Cardiac fibroblast (primary cell): Measurements from ENCODE around the gene THOP1.
A peak's percentile ranks its signal among the peaks of the same experiment; 100 is the strongest.

Experiments used
- DNase-seq, 2 donors: peaks; one replicate each; pipeline versions ENCODE4 v3.0.0 to v3.0.0-alpha.2; 2010; ENCODE audit warnings: low read depth in 2 of 2
- H3K4me3 ChIP-seq, 2 donors: replicated peaks in 1 of 2; 1 replicate in 1 of 2; 2 replicates in 1 of 2; pipeline ENCODE4 v1.5.1; 2011; ENCODE audit warnings: low read depth in 2 of 2, low read length in 2 of 2, mild to moderate bottlenecking in 2 of 2, moderate library complexity in 1 of 2
- TF ChIP-seq, protein P1 (sequence below): IDR thresholded peaks from one replicate; pipeline ENCODE4 v1.5.1; 2011; ENCODE audit warnings: low read depth, mild to moderate bottlenecking, low read length, inconsistent platforms

The THOP1 gene

DNA sequence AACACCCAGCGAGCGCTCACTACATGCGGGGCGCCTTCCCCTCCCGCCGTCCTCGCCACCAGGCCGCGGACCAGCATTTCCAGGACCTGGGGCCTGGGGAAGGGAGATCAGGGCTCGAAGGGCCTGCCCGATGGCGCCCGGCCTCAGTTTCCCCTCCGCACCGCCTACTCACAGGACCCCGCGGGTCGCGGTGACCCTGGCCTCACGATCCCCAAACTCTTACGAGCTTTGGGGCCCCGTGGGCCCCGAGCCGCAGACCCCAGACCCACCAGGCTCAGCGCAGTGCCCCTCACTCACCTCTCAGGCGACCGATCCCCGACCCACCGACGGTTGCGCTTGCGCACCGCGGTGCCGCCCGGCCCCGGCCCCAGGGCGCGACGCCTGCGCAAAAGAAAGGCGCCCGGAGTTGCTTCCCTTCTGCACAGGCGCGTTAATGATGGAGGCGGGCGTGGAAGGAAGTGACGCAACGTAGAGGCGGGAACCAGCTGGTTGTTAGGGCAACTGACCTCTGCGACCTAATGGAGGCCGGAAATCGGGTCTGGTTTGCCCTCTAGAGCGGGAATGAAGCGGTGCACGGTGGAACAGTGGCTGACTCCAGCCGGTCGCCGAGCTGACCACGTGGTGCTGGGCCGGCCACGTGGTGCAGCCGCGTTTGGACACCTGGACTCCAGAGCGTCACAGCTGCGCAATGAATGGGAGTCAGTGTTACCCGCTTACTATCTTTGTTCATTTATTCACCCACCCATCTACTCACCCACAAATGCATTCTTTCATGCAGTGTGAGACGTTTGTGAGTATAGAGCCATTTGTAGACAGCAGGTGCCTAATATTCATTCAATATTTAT, 2.1 kb upstream of the THOP1 start, which contains the start of gene SGTA:
TSS of gene SGTA (minus strand) at position 338 of the 845 bp plus-strand sequence. CDS start 14,205 bp downstream, outside the sequence.
- peak within 1 kb of the TSS; percentile 100 for H3K4me3 ChIP-seq
- DNase-seq, result peak; percentile 99 to 100
- TF ChIP-seq, protein P1, sequence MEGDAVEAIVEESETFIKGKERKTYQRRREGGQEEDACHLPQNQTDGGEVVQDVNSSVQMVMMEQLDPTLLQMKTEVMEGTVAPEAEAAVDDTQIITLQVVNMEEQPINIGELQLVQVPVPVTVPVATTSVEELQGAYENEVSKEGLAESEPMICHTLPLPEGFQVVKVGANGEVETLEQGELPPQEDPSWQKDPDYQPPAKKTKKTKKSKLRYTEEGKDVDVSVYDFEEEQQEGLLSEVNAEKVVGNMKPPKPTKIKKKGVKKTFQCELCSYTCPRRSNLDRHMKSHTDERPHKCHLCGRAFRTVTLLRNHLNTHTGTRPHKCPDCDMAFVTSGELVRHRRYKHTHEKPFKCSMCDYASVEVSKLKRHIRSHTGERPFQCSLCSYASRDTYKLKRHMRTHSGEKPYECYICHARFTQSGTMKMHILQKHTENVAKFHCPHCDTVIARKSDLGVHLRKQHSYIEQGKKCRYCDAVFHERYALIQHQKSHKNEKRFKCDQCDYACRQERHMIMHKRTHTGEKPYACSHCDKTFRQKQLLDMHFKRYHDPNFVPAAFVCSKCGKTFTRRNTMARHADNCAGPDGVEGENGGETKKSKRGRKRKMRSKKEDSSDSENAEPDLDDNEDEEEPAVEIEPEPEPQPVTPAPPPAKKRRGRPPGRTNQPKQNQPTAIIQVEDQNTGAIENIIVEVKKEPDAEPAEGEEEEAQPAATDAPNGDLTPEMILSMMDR, result peak; percentile 53

DNA sequence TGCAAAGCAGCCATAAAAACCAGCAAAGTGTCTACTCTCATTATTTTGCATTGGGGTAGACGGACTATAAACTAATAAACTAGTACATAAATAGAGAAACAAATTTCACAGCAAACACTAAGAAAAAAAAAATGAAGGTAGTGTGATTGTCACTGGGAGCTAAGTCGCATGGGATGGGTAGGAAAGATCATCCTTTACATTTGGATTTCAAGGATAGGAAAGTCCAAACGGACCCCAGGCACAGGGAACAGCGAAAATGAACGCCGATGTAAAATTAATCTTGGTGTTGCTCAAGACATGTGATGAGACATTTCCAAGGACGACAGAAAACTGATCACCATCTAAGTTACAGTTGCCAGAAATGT, 1.5 kb upstream of the THOP1 start:
- TF ChIP-seq, protein P1, result no peak
- peak overlapping the region in 1 of 2 donors; percentile 28 for H3K4me3 ChIP-seq
- no peak for DNase-seq

DNA sequence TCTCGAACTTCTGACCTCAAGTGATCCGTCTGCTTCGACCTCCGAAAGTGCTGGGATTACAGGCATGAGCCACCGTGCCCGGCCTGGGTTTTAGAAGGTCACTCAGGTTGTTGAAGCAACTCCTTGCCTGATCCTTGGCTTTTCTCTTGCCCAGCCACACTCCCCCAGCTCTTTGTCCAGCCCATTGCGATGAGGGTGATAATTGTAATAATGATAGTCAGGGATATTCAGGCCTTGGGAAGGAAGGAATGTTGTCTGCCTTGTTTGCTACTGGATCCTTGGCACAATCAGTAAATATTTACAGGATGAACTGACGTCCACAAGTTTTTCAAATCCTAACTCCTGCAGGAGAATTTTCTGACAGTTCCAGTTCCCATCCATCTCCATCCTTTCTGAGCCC, 1.8 kb downstream of the THOP1 start:
- no peak overlapping the region for H3K4me3 ChIP-seq
- no peak for DNase-seq
- TF ChIP-seq, protein P1, result no peak

DNA sequence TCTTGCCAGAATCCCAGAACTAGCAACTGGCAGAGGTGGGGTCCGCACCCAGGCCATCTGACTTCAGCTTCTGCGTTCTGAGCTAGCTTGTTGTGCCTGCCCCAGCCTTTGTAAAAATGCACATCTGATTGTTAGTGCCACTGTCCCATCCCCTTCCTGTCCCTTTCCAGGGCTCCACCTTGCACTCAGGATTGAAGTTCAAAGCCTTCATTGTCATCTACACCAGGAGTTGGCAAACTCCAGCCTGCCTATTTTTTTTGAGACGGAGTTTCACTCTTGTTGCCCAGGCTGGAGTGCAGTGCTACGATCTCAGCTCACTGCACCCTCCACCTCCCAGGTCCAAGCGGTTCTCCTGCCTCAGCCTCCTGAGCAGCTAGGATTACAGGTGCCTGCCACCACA, 2.9 kb downstream of the THOP1 start:
- no peak overlapping the region for H3K4me3 ChIP-seq
- DNase-seq, result no peak
- TF ChIP-seq, protein P1, result no peak

DNA sequence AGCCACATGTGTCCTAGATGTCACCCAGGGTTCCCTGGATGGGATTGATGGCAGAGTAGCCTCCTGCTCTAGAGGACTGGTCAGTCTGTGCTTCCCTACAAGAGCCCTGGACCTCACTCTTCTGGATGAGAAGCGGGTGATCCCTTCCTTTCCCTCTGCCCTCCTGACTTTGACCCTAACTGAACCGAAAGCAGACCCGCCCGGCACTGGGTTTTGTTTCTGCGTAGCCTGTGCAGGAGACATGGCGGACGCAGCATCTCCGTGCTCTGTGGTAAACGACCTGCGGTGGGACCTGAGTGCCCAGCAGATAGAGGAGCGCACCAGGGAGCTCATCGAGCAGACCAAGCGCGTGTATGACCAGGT, 4.9 kb downstream of the THOP1 start:
- no peak for DNase-seq
- H3K4me3 ChIP-seq, result no peak overlapping the region
- TF ChIP-seq, protein P1, result no peak

DNA sequence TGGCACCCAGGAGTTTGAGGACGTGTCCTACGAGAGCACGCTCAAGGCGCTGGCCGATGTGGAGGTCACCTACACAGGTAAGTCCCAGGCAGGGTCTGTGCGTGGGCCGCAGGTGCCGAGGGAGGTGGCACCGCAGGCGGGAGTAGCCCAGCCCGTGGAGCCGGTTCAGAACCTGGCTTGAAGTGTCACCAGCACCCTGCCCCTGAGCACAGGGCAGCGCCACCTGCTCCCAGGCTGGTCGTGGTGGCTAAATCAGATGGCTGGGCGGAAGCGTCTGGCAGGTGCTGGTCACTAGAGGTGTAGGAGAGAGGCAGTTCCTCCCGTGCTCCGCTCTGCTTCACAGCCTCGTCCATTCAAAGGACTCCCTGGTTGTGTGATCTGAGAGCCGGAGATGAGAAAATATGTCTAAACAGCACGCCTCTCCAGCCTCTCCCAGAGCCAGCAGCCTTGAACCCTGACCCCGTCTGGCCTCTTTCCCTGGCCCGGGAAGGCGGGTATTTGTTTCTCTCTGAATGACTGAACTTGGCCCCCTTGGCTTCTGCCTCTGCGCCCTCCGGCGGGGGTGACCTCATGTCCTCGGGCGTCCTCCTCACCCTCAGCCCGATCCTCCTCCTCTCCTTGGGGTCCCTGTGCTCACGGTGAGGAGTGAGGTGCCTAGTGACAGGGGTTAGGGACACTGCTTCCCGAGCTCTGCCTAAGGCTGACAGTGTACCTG, 5.4 kb downstream of the THOP1 start:
- no peak for DNase-seq
- TF ChIP-seq, protein P1, result no peak
- H3K4me3 ChIP-seq, result no peak overlapping the region
